Measurements from ENCODE around the gene PHC3.

DNA sequence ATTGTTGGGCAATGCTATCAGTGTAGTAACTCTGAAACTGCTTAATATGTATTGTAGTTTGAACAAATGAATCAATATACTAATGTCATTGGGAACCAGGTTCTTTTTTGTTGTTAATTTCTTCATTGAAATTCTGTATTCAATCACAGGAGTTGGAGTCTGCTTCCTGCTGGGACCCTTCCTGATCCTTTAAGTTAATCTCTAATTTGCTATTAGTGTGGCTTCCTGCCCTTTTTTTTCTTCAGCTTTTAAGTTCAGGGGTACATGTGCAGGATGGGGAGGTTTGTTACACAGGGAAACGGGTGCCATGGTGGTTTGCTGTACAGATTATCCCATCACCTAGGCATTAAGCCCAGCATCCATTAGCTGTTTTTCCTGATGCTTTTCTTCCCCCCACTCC lies 122.1 kb downstream of the PHC3 start:
- TF ChIP-seq, protein P1, sequence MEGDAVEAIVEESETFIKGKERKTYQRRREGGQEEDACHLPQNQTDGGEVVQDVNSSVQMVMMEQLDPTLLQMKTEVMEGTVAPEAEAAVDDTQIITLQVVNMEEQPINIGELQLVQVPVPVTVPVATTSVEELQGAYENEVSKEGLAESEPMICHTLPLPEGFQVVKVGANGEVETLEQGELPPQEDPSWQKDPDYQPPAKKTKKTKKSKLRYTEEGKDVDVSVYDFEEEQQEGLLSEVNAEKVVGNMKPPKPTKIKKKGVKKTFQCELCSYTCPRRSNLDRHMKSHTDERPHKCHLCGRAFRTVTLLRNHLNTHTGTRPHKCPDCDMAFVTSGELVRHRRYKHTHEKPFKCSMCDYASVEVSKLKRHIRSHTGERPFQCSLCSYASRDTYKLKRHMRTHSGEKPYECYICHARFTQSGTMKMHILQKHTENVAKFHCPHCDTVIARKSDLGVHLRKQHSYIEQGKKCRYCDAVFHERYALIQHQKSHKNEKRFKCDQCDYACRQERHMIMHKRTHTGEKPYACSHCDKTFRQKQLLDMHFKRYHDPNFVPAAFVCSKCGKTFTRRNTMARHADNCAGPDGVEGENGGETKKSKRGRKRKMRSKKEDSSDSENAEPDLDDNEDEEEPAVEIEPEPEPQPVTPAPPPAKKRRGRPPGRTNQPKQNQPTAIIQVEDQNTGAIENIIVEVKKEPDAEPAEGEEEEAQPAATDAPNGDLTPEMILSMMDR (conservative IDR thresholded peaks at IDR 0.05 in 1 of 2, IDR thresholded peaks at IDR 0.05 in 1 of 2; ENCODE audit: low read depth in 1 of 2, low read length in 2 of 2): no peak
- TF ChIP-seq EZH2 (IDR thresholded peaks at IDR 0.05; ENCODE audit: low read length, missing control alignments): no peak
